ENCODE data around the gene EBF3.

GRCh38 chr10:129900825-129901224 lies 63.2 kb downstream of the EBF3 start:
- no peak for TF ChIP-seq POLR2A (IDR thresholded peaks at IDR 0.05; ENCODE audit: low read depth, low read length)
- TF ChIP-seq POLR2AphosphoS5 (IDR thresholded peaks at IDR 0.05; ENCODE audit: low read depth, low read length), result no peak

Measured in GM12892 (cell line).